ENCODE measurements around the gene KCTD11. TPM values are rescaled to one million over a fixed set of nuclear protein-coding genes. Genes with fewer than 3 reads are reported as not detected.

Gene KCTD11
- total and polyA plus RNA-seq, 2 of the 13 experiments (the other 11 are each of a cell fraction or from before 2014, with no cell fraction given), result 1.6 to 2.6 TPM

DNA sequence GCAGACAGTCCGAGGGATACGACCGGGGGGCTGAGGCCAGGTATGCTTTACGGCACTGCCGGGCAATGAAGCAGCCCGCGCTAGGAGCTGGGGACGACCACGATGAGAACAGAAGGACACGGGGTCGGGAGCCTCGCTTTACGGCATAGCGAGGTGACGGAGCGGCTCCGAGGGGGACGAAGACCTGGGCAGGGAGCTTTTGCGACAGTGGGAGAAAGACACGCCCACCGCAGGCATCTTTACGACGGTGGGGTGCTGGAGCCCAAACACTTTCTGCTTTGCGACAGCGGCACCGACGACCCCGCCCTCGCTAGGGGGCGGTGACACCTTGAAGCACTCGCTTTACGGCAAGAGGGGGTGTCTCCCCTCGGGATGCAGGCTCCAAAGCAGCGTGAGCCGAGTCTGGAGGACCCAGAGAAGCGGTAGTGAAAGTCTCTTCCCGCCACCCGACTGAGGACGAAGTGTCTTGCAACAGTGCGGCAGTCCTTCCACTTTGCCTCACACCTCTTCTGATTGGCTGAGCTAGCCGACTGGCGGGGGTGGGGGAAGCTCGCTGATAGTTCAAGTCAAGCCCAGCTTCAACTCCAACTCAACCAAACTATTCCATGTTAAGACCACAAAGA is 22.5 kb upstream of the KCTD11 start (continued):
- no peak; the same call in none of the 2 replicates for TF ChIP-seq ARNTL (CRISPR knock-in tag; IDR thresholded peaks at IDR 0.05)

DNA sequence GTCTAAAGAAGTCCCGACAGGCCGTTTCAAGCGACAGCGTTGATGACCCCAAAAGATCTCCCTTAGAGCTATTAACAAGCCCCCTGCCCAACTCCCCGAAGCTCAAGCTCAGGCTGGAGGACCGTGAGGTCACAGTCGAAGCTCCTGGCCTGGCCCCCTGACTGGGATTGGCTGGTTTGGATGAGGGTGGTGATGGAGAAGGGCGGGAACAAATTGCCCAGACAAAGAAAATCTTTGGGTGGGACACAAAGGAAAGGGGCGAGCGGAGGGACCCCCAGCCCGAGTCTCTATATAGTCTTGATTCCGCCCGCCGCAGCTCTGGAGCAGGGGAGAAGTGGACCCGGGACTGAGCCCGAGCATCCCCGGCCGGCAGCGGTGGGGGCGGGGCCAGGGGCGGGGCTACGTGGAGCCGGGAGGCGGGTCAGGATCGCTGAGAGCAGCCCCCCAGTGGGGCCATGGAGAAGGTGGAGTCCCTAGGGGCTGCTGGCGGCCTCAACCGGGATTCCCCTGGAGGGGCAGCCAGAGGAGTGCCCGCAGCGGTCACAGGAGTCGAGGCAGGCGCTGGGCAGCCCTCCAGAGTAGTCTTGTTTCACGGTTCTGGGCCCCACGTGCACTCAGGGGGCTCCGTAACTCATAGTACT is 21.8 kb upstream of the KCTD11 start:
- intact Hi-C loops (cut with micrococcal nuclease; ENCODE audit: unreplicated experiment), result loop anchor here (1.0 to 2.0 kb wide), 3 partner anchors 21 to 115 kb away; partner anchors contain the start of gene CHRNB1
- TF ChIP-seq SATB2 (CRISPR knock-in tag; IDR thresholded peaks at IDR 0.05), result no peak
- 0 out of 2 replicates have a peak, but pooled peaks have one; percentile 7 for TF ChIP-seq YEATS4 (CRISPR knock-in tag; IDR thresholded peaks at IDR 0.05; ENCODE audit: borderline replicate concordance)
- peak; percentile 45; the same call in 1 of the 2 replicates for TF ChIP-seq ZNF605 (CRISPR knock-in tag; IDR thresholded peaks at IDR 0.05)
- no peak for TF ChIP-seq ZNF704 (CRISPR knock-in tag; IDR thresholded peaks at IDR 0.05; ENCODE audit: borderline replicate concordance)
- TF ChIP-seq RAD21 (CRISPR knock-in tag; IDR thresholded peaks at IDR 0.05), result 0 out of 2 replicates have a peak, but pooled peaks have one; percentile 8
- 0 out of 2 replicates have a peak, but pooled peaks have one; percentile 37 for TF ChIP-seq CHCHD3 (CRISPR knock-in tag; IDR thresholded peaks at IDR 0.05)
- 0 out of 2 replicates have a peak, but pooled peaks have one; percentile 3 for TF ChIP-seq PHF8 (CRISPR knock-in tag; IDR thresholded peaks at IDR 0.05)
- peak; percentile 68; the same call in 1 of the 2 replicates for TF ChIP-seq ARID2 (CRISPR knock-in tag; IDR thresholded peaks at IDR 0.05; ENCODE audit: borderline replicate concordance)
- TF ChIP-seq ZNF562 (CRISPR knock-in tag; IDR thresholded peaks at IDR 0.05; ENCODE audit: borderline replicate concordance), result no peak
- TF ChIP-seq ZNF816 (CRISPR knock-in tag; IDR thresholded peaks at IDR 0.05; ENCODE audit: borderline replicate concordance), result 0 out of 2 replicates have a peak, but pooled peaks have one; percentile 53
- no peak for TF ChIP-seq ZBTB20 (CRISPR knock-in tag; IDR thresholded peaks at IDR 0.05; ENCODE audit: borderline replicate concordance, low read depth)
- no peak for TF ChIP-seq ZSCAN20 (CRISPR knock-in tag; IDR thresholded peaks at IDR 0.05; ENCODE audit: borderline replicate concordance)
- TF ChIP-seq AGO2 (optimal IDR thresholded peaks at IDR 0.05; ENCODE audit: low read depth, low read length), result no peak
- TF ChIP-seq, protein P1, sequence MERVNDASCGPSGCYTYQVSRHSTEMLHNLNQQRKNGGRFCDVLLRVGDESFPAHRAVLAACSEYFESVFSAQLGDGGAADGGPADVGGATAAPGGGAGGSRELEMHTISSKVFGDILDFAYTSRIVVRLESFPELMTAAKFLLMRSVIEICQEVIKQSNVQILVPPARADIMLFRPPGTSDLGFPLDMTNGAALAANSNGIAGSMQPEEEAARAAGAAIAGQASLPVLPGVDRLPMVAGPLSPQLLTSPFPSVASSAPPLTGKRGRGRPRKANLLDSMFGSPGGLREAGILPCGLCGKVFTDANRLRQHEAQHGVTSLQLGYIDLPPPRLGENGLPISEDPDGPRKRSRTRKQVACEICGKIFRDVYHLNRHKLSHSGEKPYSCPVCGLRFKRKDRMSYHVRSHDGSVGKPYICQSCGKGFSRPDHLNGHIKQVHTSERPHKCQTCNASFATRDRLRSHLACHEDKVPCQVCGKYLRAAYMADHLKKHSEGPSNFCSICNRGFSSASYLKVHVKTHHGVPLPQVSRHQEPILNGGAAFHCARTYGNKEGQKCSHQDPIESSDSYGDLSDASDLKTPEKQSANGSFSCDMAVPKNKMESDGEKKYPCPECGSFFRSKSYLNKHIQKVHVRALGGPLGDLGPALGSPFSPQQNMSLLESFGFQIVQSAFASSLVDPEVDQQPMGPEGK (CRISPR knock-in tag; IDR thresholded peaks at IDR 0.05), result peak; percentile 72; the same call in 1 of the 2 replicates
- peak; percentile 79 for TF ChIP-seq NFYB (CRISPR knock-in tag; IDR thresholded peaks at IDR 0.05)
- TF ChIP-seq ZNF12 (CRISPR knock-in tag; IDR thresholded peaks at IDR 0.05), result no peak
- peak; percentile 46; the same call in 1 of the 2 replicates for TF ChIP-seq ZNF709 (CRISPR knock-in tag; IDR thresholded peaks at IDR 0.05)

More for the DNA sequence above, 21.8 kb upstream of the KCTD11 start:
- WGBS (ENCODE audit: low lambda C conversion rate), result 2% methylated on average over 10 of the region's 34 CpGs
- H3K79me2 ChIP-seq (ENCODE audit: insufficient read depth, low read length), result peaks cover 12% of the 10 kb centered on the region
- DNase-seq (ENCODE audit: low spot score) (peak; percentile 76), FAIRE-seq (no peak), ATAC-seq (peak; percentile 77)
- CTCF ChIA-PET (ENCODE audit: low intra/inter-chr PET ratio, low total read pairs), result no interaction called here
- in situ Hi-C loops (cut with HindIII; ENCODE audit: extremely low pct_ligation_motif_present, low pct_unique_long_range_greater_than_20kb), result no loop called here
- H3K4me3 ChIP-seq (replicated peaks in 1 of 3; ENCODE audit: insufficient read depth in 1 of 3, low read depth in 2 of 3, low read length in 3 of 3), result peak overlapping the region; percentile 90 to 97 (median 91)
- H3K36me3 ChIP-seq (replicated peaks in 1 of 2; ENCODE audit: control insufficient read depth in 1 of 2, insufficient read depth in 2 of 2, low read length in 2 of 2), result peaks cover 0 to 14% of the 10 kb centered on the region in 2 experiments; a peak in 3 of 5 replicates
- H3K9ac ChIP-seq (ENCODE audit: insufficient read depth, low read depth, low read length), result peak overlapping the region; percentile 83
- POLR2A ChIA-PET, result interaction anchor here (0.7 to 2.7 kb wide), 32 partner anchors 10 to 726 kb away, joined by 3 to 47 read pairs (median 4); partner anchors contain the start of genes ACADVL, ASGR1, ASGR2 and CHRNB1
- no peaks in the 10 kb centered on the region for H3K9me3 ChIP-seq (ENCODE audit: low read length)
- no peaks in the 10 kb centered on the region for H4K20me1 ChIP-seq (ENCODE audit: insufficient read depth, low read length)
- no TSS peak for BruUV-seq (replicated peaks)
- H3K4me1 ChIP-seq (ENCODE audit: insufficient read depth, low read length), result peaks cover 33% of the 10 kb centered on the region
- peak overlapping the region; percentile 68 for H2AFZ ChIP-seq (ENCODE audit: low read length)
- H3K4me2 ChIP-seq (ENCODE audit: low read depth, low read length), result peak overlapping the region; percentile 84
- H3K27ac ChIP-seq (ENCODE audit: extremely low read length, insufficient read depth, low read length), result peak overlapping the region; percentile 63
- peaks cover 0 to 4% of the 10 kb centered on the region in 2 experiments; a peak in 3 of 5 replicates for H3K27me3 ChIP-seq (ENCODE audit: control insufficient read depth in 1 of 2, insufficient read depth in 2 of 2, low read length in 2 of 2)
